Stimulated activated CD8-positive, alpha-beta memory T cell treated with anti-CD3 and anti-CD28 coated beads, Interleukin-4, amount 100 ng/mL, for 4 hours (primary cell): ENCODE data around the gene HEXIM2.
"Not testable (repeated sequence)": the region's sequence is repeated elsewhere in the genome, so short reads cannot be mapped to it uniquely, and the experiment has no call there.

Experiments
- DNase-seq, 2 donors: peaks; one replicate each; pipeline ENCODE4 v3.0.0-alpha.2; 2020; ENCODE audit warnings: low read depth in 2 of 2, low spot score in 1 of 2

Gene HEXIM2

GRCh38 chr17:45161288-45162024 lies at the start of gene HEXIM2:
Gene HEXIM2 (plus strand): TSS chr17:45161875. CDS start chr17:45162794, 919 bp downstream.
- peak; percentile 96 to 98 for DNase-seq

DNA sequence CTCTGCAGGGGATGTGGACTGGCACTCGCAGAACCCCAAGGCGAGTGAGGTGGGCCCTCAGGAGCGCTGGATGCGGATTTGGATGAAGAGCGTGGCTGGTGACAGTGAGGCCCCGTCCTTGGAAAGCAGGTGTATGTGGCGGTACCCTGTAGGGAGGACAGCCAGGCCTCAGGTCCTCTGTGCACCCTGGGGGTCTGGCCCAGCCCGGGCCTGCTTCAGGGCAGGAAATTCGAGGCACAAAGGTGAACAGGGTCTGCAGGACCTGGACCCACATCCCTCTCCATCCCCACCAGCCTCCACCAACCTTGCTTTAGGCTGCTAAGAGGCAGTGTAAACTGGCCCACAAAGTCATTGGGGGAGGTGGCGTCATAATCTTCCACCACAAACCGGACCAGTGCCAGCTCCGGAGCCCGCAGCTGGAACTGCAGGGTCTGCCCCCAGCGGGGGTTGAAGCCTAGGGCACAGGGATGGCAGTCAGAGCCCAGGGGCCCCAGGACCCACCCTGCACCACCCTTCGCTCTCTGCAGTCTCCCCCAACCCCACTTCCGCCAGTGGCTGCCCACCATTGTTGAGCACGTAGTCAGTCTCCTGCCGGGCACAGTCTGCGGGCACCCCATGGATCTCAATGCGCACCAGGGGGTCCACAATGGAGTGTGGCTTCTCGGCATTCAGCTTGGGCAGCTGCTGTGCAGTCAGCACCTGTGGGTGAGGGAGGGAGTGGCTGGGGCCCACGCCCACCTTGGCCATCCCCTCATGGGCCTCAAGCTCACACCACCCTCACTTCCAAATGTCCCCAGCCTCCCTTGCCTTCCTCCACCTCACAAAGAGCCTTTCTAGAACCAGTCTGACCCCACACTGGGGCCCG lies 48.9 kb upstream of the HEXIM2 start:
- DNase-seq: no peak

DNA sequence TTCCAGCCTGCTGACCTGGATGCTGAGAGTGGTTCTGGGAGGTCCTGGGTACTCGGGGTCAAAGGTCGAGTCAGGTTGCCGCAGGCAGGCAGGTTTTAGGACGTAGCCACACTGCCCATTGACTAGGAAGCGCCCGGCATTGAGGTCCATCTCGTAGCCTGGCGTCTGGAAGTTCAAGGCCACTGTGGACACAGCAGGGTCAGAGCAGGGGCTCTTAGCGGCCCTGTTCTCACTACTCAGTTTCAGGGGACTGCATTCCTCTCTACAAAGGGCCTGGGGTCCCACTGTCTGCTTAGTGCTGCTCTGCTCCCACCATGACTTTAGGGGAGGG lies 48.3 kb upstream of the HEXIM2 start:
- DNase-seq: no peak

GRCh38 chr17:45114117-45114932 lies 47.4 kb upstream of the HEXIM2 start:
- no peak for DNase-seq

DNA sequence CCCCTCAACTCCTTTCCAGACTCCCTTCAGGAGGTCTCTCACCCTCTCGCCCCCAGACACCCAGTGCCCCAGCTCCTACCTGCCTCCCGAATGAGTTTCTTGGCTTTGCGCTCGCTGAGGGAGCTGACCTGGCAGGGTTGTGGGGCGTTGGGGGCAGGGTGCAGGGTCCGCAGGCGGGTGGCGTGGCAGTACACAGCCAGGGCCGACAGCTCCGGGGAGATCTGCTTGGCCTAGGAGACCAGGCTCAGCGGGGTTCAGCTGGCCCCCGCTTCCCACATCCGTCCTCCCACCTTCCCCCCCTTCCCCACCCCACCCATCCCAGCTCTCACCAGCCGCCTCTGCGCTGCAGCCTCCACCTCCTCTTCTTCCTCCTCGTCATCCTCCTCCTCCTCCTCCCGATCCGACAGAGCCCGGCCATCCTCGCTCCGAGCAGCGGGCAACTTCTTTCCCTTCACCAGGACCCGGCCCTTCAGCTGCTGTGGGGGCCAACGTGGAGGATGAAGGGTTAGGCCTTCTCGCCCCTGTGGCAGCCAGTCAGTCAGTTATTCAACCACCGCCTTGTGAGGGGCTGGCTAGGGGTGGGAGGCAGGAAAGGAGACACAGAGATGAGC lies 46.6 kb upstream of the HEXIM2 start:
- DNase-seq: no peak

DNA sequence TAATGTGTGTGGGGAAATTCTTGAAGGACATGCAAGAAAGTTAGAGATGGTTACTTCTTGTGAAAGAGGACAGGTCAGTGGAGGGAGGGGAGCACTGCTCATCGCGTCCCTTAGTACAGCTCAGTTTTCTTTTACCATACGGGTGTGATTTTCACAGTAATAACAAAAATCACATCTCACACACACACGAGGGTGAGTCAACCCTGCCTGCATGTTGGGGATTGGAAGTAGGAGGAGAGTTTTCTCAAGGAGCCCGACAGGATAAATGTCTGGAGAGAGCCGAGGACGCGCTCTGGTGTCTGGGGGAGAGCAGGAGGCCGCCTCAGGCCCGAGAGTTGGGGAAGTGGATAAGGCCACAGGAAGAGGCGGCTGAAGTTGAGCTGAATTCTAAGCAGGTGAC lies 45.8 kb upstream of the HEXIM2 start:
- no peak for DNase-seq

GRCh38 chr17:45116434-45117016 lies 45.1 kb upstream of the HEXIM2 start:
- DNase-seq: no peak

DNA sequence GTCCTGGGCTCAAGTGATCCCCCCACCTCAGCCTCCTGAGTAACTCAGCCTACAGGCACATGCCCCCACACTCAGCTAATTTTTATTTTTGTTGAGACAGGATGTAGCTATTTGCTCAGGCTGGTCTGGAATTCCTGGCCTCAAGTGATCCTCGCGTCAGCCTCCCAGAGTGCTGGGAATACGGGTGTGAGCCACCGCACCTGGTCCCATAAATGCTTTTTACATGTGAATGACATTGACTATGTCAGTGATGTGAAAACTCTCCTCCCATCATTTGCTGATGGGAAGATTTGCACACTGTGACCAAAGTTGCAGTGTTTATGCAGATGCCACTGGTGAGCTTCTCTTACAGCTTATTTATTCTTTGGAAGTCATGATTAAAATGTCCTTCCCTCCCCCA lies 44.3 kb upstream of the HEXIM2 start:
- DNase-seq: no peak

DNA sequence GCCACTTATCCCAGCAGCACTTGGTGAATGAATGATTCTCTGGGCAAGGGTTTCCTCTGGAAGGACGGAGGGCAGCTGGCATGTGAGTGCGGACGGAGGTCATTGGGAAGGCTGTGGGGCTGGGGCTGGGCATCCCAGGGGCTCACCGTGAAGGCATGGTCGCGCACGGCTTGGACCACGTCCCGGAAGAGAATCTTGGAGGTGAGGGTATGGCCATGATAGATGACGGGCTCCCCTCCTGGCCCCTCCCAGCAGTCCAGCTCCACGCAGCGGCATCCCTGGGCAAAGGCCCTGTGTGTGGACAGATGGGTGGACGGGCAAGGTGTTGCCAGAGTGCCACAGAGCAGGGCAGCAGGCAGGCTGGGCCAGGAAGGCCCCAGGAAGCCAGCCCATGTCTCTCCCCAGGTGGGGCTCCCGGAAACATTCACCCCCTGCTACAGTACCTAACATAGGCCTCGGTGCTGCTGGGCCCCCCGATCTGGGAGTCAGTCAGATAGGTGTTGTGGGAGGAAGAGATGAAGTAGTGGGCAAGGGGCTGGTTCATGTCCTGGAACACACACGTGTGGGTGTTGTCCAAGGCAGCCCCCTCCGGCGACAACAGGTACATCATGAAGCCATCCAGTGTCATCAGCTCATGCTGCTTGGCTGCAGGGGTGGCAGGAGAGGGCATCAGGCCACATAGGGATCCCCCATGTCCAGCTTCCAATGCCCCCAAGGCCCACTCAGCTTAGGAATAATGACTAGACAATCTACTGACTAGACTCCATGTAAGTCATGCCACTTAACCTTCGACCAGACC lies 43.6 kb upstream of the HEXIM2 start:
- no peak for DNase-seq

GRCh38 chr17:45118691-45119090 lies 43.0 kb upstream of the HEXIM2 start:
- no peak for DNase-seq

DNA sequence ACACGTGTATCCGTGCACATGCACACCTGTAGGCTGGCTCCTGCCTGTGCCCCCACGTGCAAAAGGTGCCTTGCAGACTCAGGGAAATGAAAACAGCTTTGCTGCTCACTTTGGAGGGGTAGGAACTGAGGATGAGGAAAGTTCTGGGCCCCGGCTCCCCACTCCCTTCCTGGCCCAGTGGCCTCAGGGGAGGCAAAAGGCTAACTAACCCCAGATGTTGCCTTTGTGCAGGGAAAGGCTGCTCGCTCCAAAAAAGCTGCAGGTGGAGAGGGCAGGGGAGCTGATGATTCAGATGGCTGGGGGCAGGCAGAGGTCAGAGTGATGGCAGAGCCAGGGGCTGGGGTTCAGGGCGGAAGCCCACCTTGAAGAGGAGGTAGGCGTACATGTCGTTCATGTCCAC lies 41.7 kb upstream of the HEXIM2 start:
- no peak for DNase-seq

DNA sequence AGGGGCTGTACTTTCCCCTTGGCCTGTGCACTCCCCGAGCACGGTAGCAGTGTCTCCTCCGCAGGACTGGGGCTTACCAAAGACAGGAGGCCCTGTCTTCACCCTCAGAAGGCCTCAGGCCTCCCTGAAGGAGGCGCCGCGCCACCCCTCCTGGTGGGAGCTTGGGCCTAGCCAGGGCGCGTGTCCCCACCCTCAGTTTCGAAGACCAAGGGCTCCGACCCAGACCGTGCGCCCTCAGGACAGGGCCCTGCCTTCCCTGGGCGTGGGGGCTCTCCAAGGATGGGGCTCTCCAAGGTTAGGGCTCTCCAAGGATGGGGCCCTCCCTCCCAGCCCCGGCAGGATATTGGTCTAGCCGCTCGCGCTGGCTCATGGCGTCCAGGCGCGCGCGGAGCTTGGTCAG lies 41.1 kb upstream of the HEXIM2 start:
- no peak for DNase-seq

- DNase-seq: no peak
Observed at GRCh38 chr17:45121055-45121454, 40.6 kb upstream of the HEXIM2 start.

DNA sequence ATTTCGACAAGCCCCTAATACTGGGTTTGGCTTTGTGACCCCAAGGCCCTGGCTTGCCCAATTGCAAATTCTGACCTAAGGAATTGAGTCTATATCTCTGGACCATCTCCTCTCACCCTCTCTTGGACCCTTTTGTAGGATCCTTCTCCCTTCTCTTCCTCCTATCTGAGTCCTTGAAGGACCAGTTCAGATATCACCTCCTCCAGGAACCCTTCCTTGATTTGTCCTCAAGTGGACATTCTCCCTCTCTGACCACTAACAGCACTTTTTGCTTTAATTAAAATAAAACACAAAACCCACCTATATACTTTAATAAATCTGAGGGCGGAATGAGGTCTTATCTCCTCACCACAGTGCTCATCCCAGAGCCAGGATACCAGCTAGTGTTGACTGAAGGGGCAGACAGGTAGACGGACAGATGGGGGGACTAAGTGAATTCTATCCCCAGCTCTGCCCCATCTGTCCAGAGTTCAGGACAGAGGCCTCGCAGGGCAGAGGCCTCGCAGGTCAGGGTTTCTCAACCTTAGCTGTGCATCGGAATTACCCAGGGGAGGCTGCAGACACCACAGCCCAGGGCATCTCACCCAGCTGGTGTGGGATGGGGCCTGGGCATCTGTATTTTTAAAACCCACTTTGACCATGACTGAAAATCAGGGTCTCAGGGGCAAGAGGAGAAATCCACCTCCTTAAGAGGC lies 38.5 kb upstream of the HEXIM2 start:
- no peak for DNase-seq

- DNase-seq: no peak
Observed at GRCh38 chr17:45123930-45124796, 37.5 kb upstream of the HEXIM2 start.

DNA sequence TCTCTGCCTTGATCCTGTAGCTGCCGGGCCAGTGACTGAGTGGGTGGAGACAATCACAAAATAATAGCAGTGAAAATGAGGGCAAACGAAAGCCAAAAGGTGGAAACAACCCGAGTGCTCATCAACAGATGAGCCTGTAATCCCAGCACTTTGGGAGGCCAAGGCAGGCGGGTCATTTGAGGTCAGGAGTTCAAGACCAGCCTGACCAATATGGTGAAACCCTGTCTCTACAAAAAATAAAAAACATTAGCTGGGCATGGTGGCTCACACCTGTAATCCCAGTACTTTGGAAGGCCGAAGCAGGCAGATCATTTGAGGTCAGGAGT lies 36.9 kb upstream of the HEXIM2 start:
- DNase-seq: not testable (repeated sequence)

DNA sequence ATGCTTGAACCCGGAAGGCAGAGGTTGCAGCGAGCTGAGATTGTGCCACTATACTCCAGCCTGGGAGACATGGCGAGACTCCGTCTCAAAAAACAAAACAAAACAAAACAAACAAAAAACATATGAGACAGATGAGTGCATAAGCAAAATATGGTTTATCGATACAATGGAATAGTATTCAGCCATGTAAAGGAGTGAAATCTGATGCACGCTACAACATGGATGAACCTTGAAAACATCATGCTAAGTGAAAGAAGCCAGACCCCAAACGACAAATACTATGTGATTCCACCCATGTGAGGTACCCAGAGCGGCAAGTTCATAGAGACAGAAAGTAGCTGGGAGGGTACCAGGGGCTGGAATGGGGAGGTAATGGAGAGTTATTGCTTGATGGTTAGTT lies 36.2 kb upstream of the HEXIM2 start:
- no peak for DNase-seq

GRCh38 chr17:45127207-45127547 lies 34.5 kb upstream of the HEXIM2 start:
- DNase-seq: no peak
